SJSA1 (cell line): ENCODE results near the gene CARD9. TPM values are rescaled to one million over a fixed set of nuclear protein-coding genes. Genes with fewer than 3 reads are reported as not detected.

Experiments used
- DNase-seq, 2 experiments: peaks; one replicate each; pipeline ENCODE4 v3.0.0-alpha.2; 2015 to 2020; ENCODE audit warnings: low spot score in 2 of 2, low read depth in 1 of 2
- H3K27ac ChIP-seq: fragments of 250-450 bp; sonication (Bioruptor Pico); 2 replicates; pipeline ENCODE4 v1.5.1; 2020; ENCODE audit warnings: mild to moderate bottlenecking, moderate library complexity
- H3K27me3 ChIP-seq: fragments of 250-450 bp; sonication (Bioruptor Pico); replicated peaks from 2 replicates; pipeline ENCODE4 v1.5.1; 2020; ENCODE audit warnings: mild to moderate bottlenecking, moderate library complexity
- H3K36me3 ChIP-seq: fragments of 250-450 bp; sonication (Bioruptor Pico); 2 replicates; pipeline ENCODE4 v1.5.1; 2020; ENCODE audit warnings: mild to moderate bottlenecking
- H3K4me1 ChIP-seq: fragments of 250-450 bp; sonication (Bioruptor Pico); replicated peaks from 2 replicates; pipeline ENCODE4 v1.6.1; 2021; ENCODE audit warnings: mild to moderate bottlenecking
- H3K4me3 ChIP-seq: fragments of 250-450 bp; sonication (Bioruptor Pico); 2 replicates; pipeline ENCODE4 v1.5.1; 2020; ENCODE audit warnings: mild to moderate bottlenecking
- H3K9me3 ChIP-seq: fragments of 250-450 bp; sonication (Bioruptor Pico); replicated peaks from 2 replicates; pipeline ENCODE4 v1.5.1; 2020; ENCODE audit warnings: mild to moderate bottlenecking
- total RNA-seq: library from RNA; depleted of rRNA; stranded (reverse); fragments of >200 nt; shearing (Covaris generic); gene quantifications from 2 replicates; pipeline ENCODE4 v1.2.3, GENCODE V29; 2014

Gene CARD9
- total RNA-seq, 1 experiment from 2014 or later, result 0.32 TPM

- Histone ChIP-seq H3K36me3 (peaks cover 92% of the 10 kb centered on the region), H3K27ac (no peak overlapping the region), H3K9me3 (no peaks in the 10 kb centered on the region), H3K4me1 (peaks cover 44% of the 10 kb centered on the region), H3K4me3 (no peak overlapping the region), H3K27me3 (no peaks in the 10 kb centered on the region)
- DNase-seq, result no peak
Observed at GRCh38 chr9:136339958-136340310, 33.5 kb downstream of the CARD9 start.

- Histone ChIP-seq H3K4me1 (peaks cover 50% of the 10 kb centered on the region), H3K4me3 (no peak overlapping the region), H3K27ac (no peak overlapping the region), H3K27me3 (no peaks in the 10 kb centered on the region), H3K36me3 (peaks cover 90% of the 10 kb centered on the region), H3K9me3 (no peaks in the 10 kb centered on the region)
- peak in 1 of 2 experiments; percentile 45 for DNase-seq
Observed at GRCh38 chr9:136339173-136339957, 34.1 kb downstream of the CARD9 start.

- no peak for DNase-seq
- Histone ChIP-seq H3K36me3 (peaks cover 92% of the 10 kb centered on the region), H3K4me3 (no peak overlapping the region), H3K9me3 (no peaks in the 10 kb centered on the region), H3K4me1 (peaks cover 58% of the 10 kb centered on the region), H3K27ac (no peak overlapping the region), H3K27me3 (no peaks in the 10 kb centered on the region)
Observed at GRCh38 chr9:136338511-136338910, 35.0 kb downstream of the CARD9 start.

GRCh38 chr9:136337416-136338395, 35.8 kb downstream of the CARD9 start:
- no peaks in the 10 kb centered on the region for H3K9me3 ChIP-seq
- H3K27ac ChIP-seq, result peak overlapping the region; percentile 42
- no peak overlapping the region for H3K4me3 ChIP-seq
- H3K36me3 ChIP-seq, result peaks cover 91% of the 10 kb centered on the region
- DNase-seq, result peak; percentile 60 to 76
- peaks cover 62% of the 10 kb centered on the region for H3K4me1 ChIP-seq
- no peaks in the 10 kb centered on the region for H3K27me3 ChIP-seq

- H3K36me3 ChIP-seq, result peaks cover 89% of the 10 kb centered on the region
- H3K27me3 ChIP-seq, result no peaks in the 10 kb centered on the region
- H3K27ac ChIP-seq, result peak overlapping the region; percentile 42
Observed at GRCh38 chr9:136336881-136337280, 36.6 kb downstream of the CARD9 start.

GRCh38 chr9:136336156-136336870, 37.2 kb downstream of the CARD9 start:
- Histone ChIP-seq H3K4me3 (peak overlapping the region; percentile 2; the same call in 1 of the 2 replicates), H3K9me3 (no peaks in the 10 kb centered on the region), H3K4me1 (peaks cover 65% of the 10 kb centered on the region), H3K27me3 (no peaks in the 10 kb centered on the region), H3K36me3 (peaks cover 89% of the 10 kb centered on the region), H3K27ac (peak overlapping the region; percentile 42)
- peak; percentile 84 to 95 for DNase-seq

More at GRCh38 chr9:136336881-136337280, 36.6 kb downstream of the CARD9 start:
- DNase-seq, result no peak
- H3K4me3 ChIP-seq, result peak overlapping the region; percentile 2; the same call in 1 of the 2 replicates
- H3K4me1 ChIP-seq, result peaks cover 62% of the 10 kb centered on the region
- H3K9me3 ChIP-seq, result no peaks in the 10 kb centered on the region

GRCh38 chr9:136335296-136336155, 37.9 kb downstream of the CARD9 start:
- no peak overlapping the region for H3K4me3 ChIP-seq
- peaks cover 69% of the 10 kb centered on the region for H3K4me1 ChIP-seq
- no peak overlapping the region; the same call in none of the 2 replicates for H3K27ac ChIP-seq
- peaks cover 89% of the 10 kb centered on the region for H3K36me3 ChIP-seq
- H3K9me3 ChIP-seq, result no peaks in the 10 kb centered on the region
- no peaks in the 10 kb centered on the region for H3K27me3 ChIP-seq
- DNase-seq, result no peak

- peaks cover 77% of the 10 kb centered on the region for H3K4me1 ChIP-seq
- no peak overlapping the region for H3K4me3 ChIP-seq
- H3K27ac ChIP-seq, result no peak overlapping the region; the same call in 1 of the 2 replicates
- no peak for DNase-seq
- no peaks in the 10 kb centered on the region for H3K27me3 ChIP-seq
- H3K36me3 ChIP-seq, result peaks cover 86% of the 10 kb centered on the region
- no peaks in the 10 kb centered on the region for H3K9me3 ChIP-seq
Observed at GRCh38 chr9:136334541-136334940, 38.9 kb downstream of the CARD9 start.

- peaks cover 79% of the 10 kb centered on the region for H3K4me1 ChIP-seq
- H3K27ac ChIP-seq, result no peak overlapping the region
- DNase-seq, result no peak
- H3K9me3 ChIP-seq, result no peaks in the 10 kb centered on the region
- H3K36me3 ChIP-seq, result peaks cover 85% of the 10 kb centered on the region
- no peaks in the 10 kb centered on the region for H3K27me3 ChIP-seq
- H3K4me3 ChIP-seq, result no peak overlapping the region
Observed at GRCh38 chr9:136333486-136333885, 40.0 kb downstream of the CARD9 start.

- Histone ChIP-seq H3K9me3 (no peaks in the 10 kb centered on the region), H3K27me3 (no peaks in the 10 kb centered on the region), H3K4me3 (no peak overlapping the region), H3K4me1 (peaks cover 79% of the 10 kb centered on the region), H3K27ac (no peak overlapping the region), H3K36me3 (peaks cover 85% of the 10 kb centered on the region)
- no peak for DNase-seq
Observed at GRCh38 chr9:136333045-136333444, 40.4 kb downstream of the CARD9 start.

GRCh38 chr9:136332482-136332983, 40.9 kb downstream of the CARD9 start:
- Histone ChIP-seq H3K36me3 (peaks cover 81% of the 10 kb centered on the region), H3K27me3 (no peaks in the 10 kb centered on the region), H3K27ac (no peak overlapping the region), H3K4me3 (no peak overlapping the region), H3K9me3 (no peaks in the 10 kb centered on the region), H3K4me1 (peaks cover 75% of the 10 kb centered on the region)
- DNase-seq, result no peak

- DNase-seq, result no peak
- Histone ChIP-seq H3K9me3 (no peaks in the 10 kb centered on the region), H3K27me3 (no peaks in the 10 kb centered on the region), H3K36me3 (peaks cover 74% of the 10 kb centered on the region), H3K27ac (no peak overlapping the region), H3K4me1 (peaks cover 71% of the 10 kb centered on the region), H3K4me3 (no peak overlapping the region)
Observed at GRCh38 chr9:136331556-136332481, 41.6 kb downstream of the CARD9 start.
